Measurements from ENCODE around the gene INSM1.

The INSM1 gene

GRCh38 chr20:20395903-20396568 is 28.1 kb downstream of the INSM1 start:
- no peak for DNase-seq

- no peak for DNase-seq
These were observed 28.9 kb downstream of the INSM1 start for GRCh38 chr20:20396794-20397193.

DNA sequence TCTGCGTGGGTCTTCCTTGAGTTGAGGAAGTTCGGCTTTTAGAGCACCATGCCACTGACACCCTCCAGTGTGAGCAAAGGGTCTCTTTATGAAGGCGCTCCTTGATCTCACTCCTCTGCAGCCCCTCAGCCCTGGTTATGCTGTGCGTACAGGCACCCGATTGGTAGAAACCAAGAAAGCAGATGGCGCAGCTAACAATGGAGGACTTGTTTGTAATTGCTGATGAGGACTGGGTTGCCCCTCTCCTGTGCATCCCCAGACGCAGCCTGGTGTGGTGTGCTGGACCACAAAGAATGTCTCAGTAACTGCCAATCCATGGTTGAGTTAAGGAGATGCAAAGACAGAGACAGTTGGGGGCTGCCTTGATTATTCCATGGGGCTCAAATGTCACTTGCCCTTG is 30.2 kb downstream of the INSM1 start:
- DNase-seq, result no peak

- no peak for DNase-seq
These were observed 31.9 kb downstream of the INSM1 start for GRCh38 chr20:20399531-20400500.

DNA sequence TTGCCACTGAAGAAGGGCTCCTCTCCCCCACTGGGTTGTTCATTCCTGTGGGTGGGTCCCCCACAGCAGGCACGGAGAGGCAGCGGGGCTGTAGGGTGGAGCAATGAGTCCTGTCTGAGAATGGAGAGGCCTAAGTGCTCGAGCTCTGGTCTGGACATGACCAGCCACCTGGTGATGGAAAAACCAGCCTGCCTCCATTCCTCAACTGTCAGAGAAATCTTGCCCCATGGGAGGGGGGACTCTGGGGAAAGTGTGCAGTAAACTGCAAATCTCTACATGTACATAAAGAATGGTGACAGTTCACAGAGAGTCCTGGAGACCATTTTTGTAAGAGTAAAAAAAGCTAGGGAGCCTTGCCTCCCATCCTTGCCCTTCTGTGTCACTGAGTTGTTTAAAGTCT is 34.1 kb downstream of the INSM1 start:
- DNase-seq, result no peak

GRCh38 chr20:20404633-20405032 is 36.7 kb downstream of the INSM1 start:
- no peak for DNase-seq

- no peak for DNase-seq
These were observed 37.7 kb downstream of the INSM1 start for GRCh38 chr20:20405623-20406022.

GRCh38 chr20:20406306-20406705 is 38.4 kb downstream of the INSM1 start:
- DNase-seq, result no peak

- DNase-seq, result peak; percentile 12
These were observed 40.2 kb downstream of the INSM1 start for GRCh38 chr20:20407891-20408805.

DNA sequence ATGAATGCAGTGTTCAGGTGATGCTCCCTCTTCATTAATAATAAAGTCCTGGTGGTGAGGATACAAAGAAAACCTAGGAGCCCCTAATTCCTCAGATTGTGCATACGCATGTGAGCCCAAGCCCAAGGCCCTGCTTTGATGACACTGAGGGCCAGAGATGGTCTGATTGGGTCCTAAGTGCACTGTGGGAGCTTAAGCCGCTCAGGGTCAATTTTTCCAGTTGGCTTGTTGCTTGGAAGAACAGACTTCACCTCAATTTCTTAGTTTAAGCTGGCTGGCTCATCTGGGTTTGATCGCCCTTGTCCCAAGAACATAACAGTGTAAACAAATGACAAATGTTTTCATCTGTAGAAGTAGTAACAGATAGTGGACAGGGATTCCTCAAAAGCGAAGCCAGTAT is 41.4 kb downstream of the INSM1 start:
- no peak for DNase-seq

DNA sequence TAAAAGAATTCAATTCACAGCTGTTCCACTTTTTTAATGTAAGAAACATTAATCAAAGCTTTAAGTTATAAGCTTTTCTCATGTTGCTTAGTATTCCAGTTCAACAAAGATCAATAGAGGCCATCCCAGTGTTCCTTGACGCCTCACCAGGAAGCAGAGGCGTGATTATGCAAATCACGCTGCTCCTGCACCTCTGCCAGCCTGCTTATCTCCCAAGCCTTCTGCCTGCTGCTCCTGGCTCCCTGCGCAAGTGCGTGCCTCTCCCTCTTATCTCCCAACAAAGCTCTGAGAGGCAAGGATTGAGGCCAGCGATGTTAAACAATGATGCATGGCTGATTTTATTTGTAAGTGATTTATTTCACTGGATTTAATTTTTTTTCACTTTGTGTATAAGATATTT is 42.8 kb downstream of the INSM1 start:
- peak; percentile 80 for DNase-seq

DNA sequence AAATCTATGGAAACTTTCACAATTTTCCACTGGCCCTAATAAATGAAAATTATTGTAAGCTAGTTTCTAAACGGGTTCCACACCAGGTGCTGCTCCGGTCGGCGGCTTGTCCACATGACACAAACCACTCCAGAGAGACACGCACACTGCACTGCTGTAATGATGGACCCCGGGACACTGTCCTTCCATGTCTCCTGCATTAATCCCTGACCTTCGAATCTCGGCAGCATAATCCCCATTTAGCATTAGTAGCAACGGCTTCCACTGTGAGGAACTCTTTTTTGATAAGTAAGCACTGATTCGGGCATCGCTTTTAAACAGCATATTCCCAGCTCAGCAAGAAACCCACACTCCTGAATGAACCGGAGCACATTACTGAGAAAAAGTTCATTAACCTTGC is 43.5 kb downstream of the INSM1 start:
- peak; percentile 12 for DNase-seq

DNA sequence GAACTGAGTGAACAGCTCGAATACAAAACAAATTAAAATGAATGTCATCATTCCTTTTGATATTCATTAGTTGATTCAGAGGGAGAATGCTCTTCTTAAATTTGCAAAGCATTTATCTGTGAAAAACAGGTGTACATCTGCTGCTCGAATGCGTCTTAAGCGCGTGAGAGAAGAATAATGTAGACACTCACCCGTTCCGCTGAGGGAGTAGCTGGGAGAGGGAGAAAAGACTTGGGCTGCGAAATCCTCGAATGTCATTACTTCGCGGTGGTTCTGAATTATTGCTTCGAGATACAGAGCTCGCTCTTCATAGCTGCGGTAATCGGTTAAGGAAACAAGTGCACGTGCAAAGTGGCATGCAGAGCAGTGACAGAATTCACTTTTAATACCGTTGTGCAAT is 43.9 kb downstream of the INSM1 start:
- DNase-seq, result no peak

DNA sequence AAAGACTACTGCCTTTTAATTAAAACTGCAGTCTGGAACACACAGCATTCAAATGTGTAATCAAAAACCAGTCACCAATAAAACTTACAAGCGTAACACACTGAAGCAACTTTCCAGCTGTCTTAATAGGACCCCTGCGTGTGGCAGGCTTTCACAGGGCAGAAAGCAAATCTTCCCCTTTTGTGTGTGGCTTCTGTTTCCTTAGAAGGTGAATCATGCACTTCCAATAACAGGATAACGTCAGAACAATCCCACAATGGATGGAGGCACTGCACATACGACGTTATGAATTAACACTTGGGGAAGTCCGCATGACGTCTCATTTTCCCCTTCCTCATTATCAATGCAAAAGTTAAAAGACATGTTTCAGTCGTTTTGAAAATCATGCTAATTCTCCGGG is 44.8 kb downstream of the INSM1 start:
- DNase-seq, result no peak

- no peak for DNase-seq
These were observed 45.9 kb downstream of the INSM1 start for GRCh38 chr20:20413810-20414281.

- no peak for DNase-seq
These were observed 46.8 kb downstream of the INSM1 start for GRCh38 chr20:20414640-20415220.

DNA sequence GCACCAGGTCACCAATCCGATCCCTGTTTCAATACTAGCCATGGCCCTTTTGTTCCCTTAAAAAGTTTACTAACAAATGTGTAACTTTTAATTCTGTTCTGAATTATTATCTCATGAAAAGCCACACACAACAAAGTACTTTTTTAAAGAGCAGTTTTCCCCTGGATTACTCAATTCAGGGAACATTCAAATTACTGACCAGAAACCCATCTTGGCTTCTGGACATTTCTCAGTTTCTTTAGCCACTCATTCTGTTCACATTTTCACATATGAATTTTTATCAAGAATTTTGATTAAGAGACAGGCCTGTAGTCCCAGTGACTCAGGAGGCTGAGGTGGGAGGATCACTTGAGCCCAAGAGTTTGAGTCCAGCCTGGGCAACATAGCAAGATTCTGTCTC is 47.4 kb downstream of the INSM1 start:
- DNase-seq, result no peak

DNA sequence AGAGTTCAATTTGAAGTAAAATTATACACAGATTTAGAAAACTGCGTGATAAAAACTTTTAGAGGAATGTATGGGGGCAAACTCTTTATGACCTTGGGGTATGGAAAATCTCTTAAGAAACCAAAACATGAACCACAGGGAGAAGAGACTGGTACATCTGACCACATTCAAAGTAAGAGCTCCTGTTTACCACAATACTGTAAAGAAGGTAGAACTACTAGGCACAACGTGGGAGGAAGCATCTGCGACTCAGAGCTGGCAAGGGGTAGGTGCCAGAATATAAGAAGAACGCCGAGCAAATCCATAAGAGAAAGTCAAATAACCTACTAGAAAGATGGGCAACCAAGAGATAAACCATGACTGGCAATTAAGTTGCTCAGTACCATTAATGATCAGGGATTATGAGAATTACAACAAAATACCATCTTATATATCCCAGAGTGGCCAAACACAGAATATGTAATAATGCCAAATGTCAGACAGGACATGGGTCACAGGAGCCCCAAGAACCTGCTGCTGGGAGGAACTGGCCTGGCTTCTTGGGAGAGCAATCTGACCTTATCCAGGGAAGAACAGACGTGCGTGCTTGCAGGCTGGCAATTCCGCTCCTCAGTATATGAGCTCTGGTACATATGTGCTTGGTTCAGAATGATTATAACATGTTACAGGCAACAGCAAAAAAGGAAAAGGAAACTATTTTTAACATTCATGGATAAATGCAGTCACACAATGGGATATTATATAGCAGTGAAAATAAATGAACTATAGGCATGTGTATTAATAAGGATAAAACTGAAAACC is 50.2 kb downstream of the INSM1 start:
- no peak for DNase-seq
